Measurements from ENCODE around the gene RAPGEFL1. TPM values are rescaled to one million over a fixed set of nuclear protein-coding genes. Genes with fewer than 3 reads are reported as not detected.
"Not testable (repeated sequence)": the region's sequence is repeated elsewhere in the genome, so short reads cannot be mapped to it uniquely, and the experiment has no call there.

Gene RAPGEFL1
- polyA plus RNA-seq, 1 experiment, result 3.8 TPM

DNA sequence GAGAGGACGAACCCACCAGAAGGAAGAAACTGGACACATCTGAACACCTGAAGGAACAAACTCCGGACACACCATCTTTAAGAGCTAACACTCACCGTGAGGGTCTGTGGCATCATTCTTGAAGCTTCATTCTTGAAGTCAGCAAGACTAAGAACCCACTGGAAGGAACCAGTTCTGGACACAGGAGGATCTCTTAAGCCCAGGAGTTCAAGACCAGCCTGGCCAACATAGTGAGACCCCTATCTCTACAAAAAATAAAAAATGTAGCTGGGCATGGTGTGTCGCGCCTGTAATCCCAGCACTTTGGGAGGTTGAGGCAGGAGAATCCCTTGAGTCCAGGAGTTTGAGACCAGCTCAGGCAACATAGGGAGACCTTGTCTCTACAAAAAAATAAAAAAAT is 21.3 kb downstream of the RAPGEFL1 start:
- CTCF ChIA-PET, result interaction anchor here (0.8 to 4.1 kb wide), 6 partner anchors 11 to 183 kb away, joined by 3 to 31 read pairs (median 4); no protein-coding TSS in a partner anchor
- Histone ChIP-seq H3K4me3 (ENCODE audit: low read depth, low read length) (no peak overlapping the region), H3K36me3 (ENCODE audit: control insufficient read depth, insufficient read depth, low read length) (no peaks in the 10 kb centered on the region; the same call in 1 of the 2 replicates), H3K27me3 (ENCODE audit: control insufficient read depth, insufficient read depth, low read length) (no peaks in the 10 kb centered on the region)
- DNase-seq (ENCODE audit: low read depth), result no peak
- POLR2A ChIA-PET, result no interaction called here
- TF ChIP-seq, protein P1, sequence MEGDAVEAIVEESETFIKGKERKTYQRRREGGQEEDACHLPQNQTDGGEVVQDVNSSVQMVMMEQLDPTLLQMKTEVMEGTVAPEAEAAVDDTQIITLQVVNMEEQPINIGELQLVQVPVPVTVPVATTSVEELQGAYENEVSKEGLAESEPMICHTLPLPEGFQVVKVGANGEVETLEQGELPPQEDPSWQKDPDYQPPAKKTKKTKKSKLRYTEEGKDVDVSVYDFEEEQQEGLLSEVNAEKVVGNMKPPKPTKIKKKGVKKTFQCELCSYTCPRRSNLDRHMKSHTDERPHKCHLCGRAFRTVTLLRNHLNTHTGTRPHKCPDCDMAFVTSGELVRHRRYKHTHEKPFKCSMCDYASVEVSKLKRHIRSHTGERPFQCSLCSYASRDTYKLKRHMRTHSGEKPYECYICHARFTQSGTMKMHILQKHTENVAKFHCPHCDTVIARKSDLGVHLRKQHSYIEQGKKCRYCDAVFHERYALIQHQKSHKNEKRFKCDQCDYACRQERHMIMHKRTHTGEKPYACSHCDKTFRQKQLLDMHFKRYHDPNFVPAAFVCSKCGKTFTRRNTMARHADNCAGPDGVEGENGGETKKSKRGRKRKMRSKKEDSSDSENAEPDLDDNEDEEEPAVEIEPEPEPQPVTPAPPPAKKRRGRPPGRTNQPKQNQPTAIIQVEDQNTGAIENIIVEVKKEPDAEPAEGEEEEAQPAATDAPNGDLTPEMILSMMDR (IDR thresholded peaks at IDR 0.05; ENCODE audit: insufficient read depth, low read depth, low read length), result no peak

- POLR2A ChIA-PET, result no interaction called here
- H3K27me3 ChIP-seq (ENCODE audit: control insufficient read depth, insufficient read depth, low read length), result no peaks in the 10 kb centered on the region
- CTCF ChIA-PET, result interaction anchor here (0.7 to 3.2 kb wide), 7 partner anchors 34 to 157 kb away, joined by 3 to 39 read pairs (median 5); no protein-coding TSS in a partner anchor
- TF ChIP-seq, protein P1 (IDR thresholded peaks at IDR 0.05; ENCODE audit: insufficient read depth, low read depth, low read length), result no peak
- DNase-seq (ENCODE audit: low read depth), result no peak
- no peak overlapping the region for H3K4me3 ChIP-seq (ENCODE audit: low read depth, low read length)
- H3K36me3 ChIP-seq (ENCODE audit: control insufficient read depth, insufficient read depth, low read length), result no peaks in the 10 kb centered on the region
Observed at GRCh38 chr17:40203131-40203530, 25.9 kb downstream of the RAPGEFL1 start.

DNA sequence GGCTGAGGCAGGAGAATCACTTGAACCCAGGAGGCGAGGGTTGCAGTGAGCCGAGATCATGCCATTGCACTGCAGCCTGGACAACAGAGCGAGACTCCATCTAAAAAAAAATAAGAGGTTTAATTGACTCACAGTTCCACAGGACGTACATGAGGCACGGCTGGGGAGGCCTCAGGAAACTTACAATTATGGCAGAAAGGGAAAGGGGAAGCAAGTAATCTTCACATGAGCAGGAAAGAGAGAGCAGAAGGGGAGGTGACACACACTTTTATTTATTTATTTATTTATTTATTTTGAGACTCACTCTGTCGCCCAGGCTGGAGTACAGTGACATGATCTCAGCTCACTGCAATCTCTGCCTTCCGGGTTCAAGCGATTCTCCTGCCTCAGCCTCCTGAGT is 28.9 kb downstream of the RAPGEFL1 start:
- DNase-seq (ENCODE audit: low read depth); CTCF ChIA-PET; H3K4me3 ChIP-seq (ENCODE audit: low read depth, low read length); H3K36me3 ChIP-seq (ENCODE audit: control insufficient read depth, insufficient read depth, low read length); H3K27me3 ChIP-seq (ENCODE audit: control insufficient read depth, insufficient read depth, low read length); POLR2A ChIA-PET: not testable (repeated sequence)

- TF ChIP-seq, protein P1 (IDR thresholded peaks at IDR 0.05; ENCODE audit: insufficient read depth, low read depth, low read length), result no peak
- H3K4me3 ChIP-seq (ENCODE audit: low read depth, low read length), result no peak overlapping the region
- H3K36me3 ChIP-seq (ENCODE audit: control insufficient read depth, insufficient read depth, low read length), result no peaks in the 10 kb centered on the region
- ChIA-PET POLR2A (interaction anchor here (0.6 to 0.9 kb wide), 5 partner anchors 9 to 208 kb away, joined by 3 to 17 read pairs (median 13); partner anchors contain the start of gene WIPF2), CTCF (interaction anchor here (0.6 to 2.5 kb wide), 11 partner anchors 8 to 146 kb away, joined by 3 to 18 read pairs (median 6); partner anchors contain the start of gene WIPF2)
- no peaks in the 10 kb centered on the region for H3K27me3 ChIP-seq (ENCODE audit: control insufficient read depth, insufficient read depth, low read length)
- peak; percentile 87 for DNase-seq (ENCODE audit: low read depth)
Observed at GRCh38 chr17:40209404-40210093, 32.3 kb downstream of the RAPGEFL1 start.

- not testable (repeated sequence) for H3K36me3 ChIP-seq (ENCODE audit: control insufficient read depth, insufficient read depth, low read length); H3K4me3 ChIP-seq (ENCODE audit: low read depth, low read length); H3K27me3 ChIP-seq (ENCODE audit: control insufficient read depth, insufficient read depth, low read length); DNase-seq (ENCODE audit: low read depth)
- POLR2A ChIA-PET, result interaction anchor here (0.7 kb wide), 1 partner anchor 114 kb away, joined by 5 read pairs; no protein-coding TSS in a partner anchor
- CTCF ChIA-PET, result interaction anchor here (0.6 to 1.1 kb wide), 2 partner anchors 12 to 79 kb away, joined by 5 read pairs; no protein-coding TSS in a partner anchor
Observed at GRCh38 chr17:40213914-40214313, 36.6 kb downstream of the RAPGEFL1 start.

GRCh38 chr17:40218006-40218739 is 40.9 kb downstream of the RAPGEFL1 start:
- TF ChIP-seq, protein P1 (IDR thresholded peaks at IDR 0.05; ENCODE audit: insufficient read depth, low read depth, low read length), result no peak
- POLR2A ChIA-PET, result interaction anchor here (1.4 kb wide), 1 partner anchor 9 kb away, joined by 17 read pairs; no protein-coding TSS in a partner anchor
- H3K27me3 ChIP-seq (ENCODE audit: control insufficient read depth, insufficient read depth, low read length), result no peaks in the 10 kb centered on the region
- DNase-seq (ENCODE audit: low read depth), result no peak
- no peaks in the 10 kb centered on the region for H3K36me3 ChIP-seq (ENCODE audit: control insufficient read depth, insufficient read depth, low read length)
- CTCF ChIA-PET, result interaction anchor here (0.9 to 1.9 kb wide), 7 partner anchors 8 to 79 kb away, joined by 3 to 8 read pairs (median 4); no protein-coding TSS in a partner anchor
- H3K4me3 ChIP-seq (ENCODE audit: low read depth, low read length), result no peak overlapping the region

Measured in BJ (cell line).